KG1 (cell line): ENCODE data around the gene ITGA1.

Source experiments
- DNase-seq: peaks from one replicate; lab custom pipeline; 2025; lab: John Stamatoyannopoulos, UW

The ITGA1 gene

GRCh38 chr5:52998552-52999313 lies 211.0 kb downstream of the ITGA1 start:
- DNase-seq, result no peak

GRCh38 chr5:52999344-52999949 lies 211.7 kb downstream of the ITGA1 start:
- DNase-seq, result no peak

GRCh38 chr5:53001541-53001940 lies 213.8 kb downstream of the ITGA1 start:
- DNase-seq, result no peak

- DNase-seq, result no peak
These were observed 214.8 kb downstream of the ITGA1 start for GRCh38 chr5:53002491-53002890.

- no peak for DNase-seq
These were observed 215.4 kb downstream of the ITGA1 start for GRCh38 chr5:53003144-53003543.

GRCh38 chr5:53006911-53007890 lies 219.5 kb downstream of the ITGA1 start:
- no peak for DNase-seq

- no peak for DNase-seq
These were observed 221.0 kb downstream of the ITGA1 start for GRCh38 chr5:53008751-53009150.
